HG03095 (cell line): ENCODE data around the gene PPDPF.
"Not testable (repeated sequence)": the region's sequence is repeated elsewhere in the genome, so short reads cannot be mapped to it uniquely, and the experiment has no call there.

ENCODE experiments used
- ATAC-seq: cut with Tn5 transposase; IDR thresholded peaks from one replicate; pipeline ENCODE4 v1.9.1; 2021; ENCODE audit warnings: moderate library complexity; ENCODE audit not compliant: unreplicated experiment

PPDPF gene

GRCh38 chr20:63520504-63520933, at the start of gene PPDPF:
Gene PPDPF (plus strand): TSS chr20:63520765. CDS start chr20:63521309, 544 bp downstream.
- peak; percentile 60 for ATAC-seq

GRCh38 chr20:63471002-63471716, 49.4 kb upstream of the PPDPF start:
- no peak for ATAC-seq

- ATAC-seq: no peak
These were observed 48.9 kb upstream of the PPDPF start for GRCh38 chr20:63471717-63471980.

- ATAC-seq: no peak
These were observed 48.4 kb upstream of the PPDPF start, which contains the start of gene KCNQ2 for GRCh38 chr20:63471981-63472831. Gene KCNQ2 (minus strand): TSS chr20:63472655. CDS start chr20:63472463, 192 bp downstream.

GRCh38 chr20:63472862-63473390, 47.6 kb upstream of the PPDPF start:
- no peak for ATAC-seq

- no peak for ATAC-seq
These were observed 46.8 kb upstream of the PPDPF start for GRCh38 chr20:63473555-63474449.

GRCh38 chr20:63475209-63475608, 45.4 kb upstream of the PPDPF start:
- ATAC-seq: no peak

DNA sequence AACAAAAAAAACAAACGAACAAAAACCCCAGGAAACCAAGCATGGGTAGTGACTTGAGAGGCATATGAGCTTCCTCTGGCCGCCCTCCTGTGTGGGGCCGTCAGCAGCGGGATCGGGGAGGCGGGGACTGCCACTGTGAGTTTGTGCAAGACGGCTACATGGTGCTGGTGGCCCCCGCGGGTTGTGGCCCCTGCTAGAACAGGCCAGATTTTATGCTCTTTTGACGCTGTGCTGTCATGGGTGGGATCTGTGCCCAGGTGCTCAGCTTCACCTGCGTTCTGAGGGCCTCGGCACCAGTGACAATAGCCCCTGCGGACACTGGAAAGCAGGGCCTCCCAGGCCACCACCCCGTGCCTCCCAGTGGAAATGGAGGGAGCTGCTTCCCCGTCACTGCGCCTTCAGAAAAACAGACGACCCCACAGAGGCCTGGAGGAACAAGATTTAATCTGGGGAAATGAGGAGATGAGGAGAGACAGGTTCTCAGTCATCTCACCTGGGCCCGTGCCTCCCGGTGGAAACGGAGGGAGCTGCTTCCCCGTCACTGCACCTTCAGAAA, 43.4 kb upstream of the PPDPF start:
- no peak for ATAC-seq

DNA sequence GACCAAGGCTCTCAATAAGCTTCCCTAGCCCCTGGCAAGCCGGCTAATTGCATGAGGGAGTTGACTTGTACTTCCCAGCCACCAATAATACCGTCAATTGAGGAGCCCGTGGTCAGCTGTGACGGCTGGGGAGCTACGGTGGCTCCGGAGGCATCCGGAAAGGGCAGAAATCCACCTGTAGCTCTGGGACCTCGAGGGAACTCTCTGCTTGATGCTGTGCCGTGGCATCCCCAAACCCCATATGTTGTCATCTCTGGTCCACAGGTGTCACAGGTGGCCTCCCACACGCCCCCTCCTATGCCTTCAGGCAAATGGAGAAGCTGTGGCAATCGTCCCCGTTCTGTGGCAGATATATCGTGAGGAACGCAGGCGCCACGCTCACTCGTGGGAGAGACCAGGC, 42.6 kb upstream of the PPDPF start:
- no peak for ATAC-seq

- no peak for ATAC-seq
These were observed 41.9 kb upstream of the PPDPF start for GRCh38 chr20:63478346-63479302.

DNA sequence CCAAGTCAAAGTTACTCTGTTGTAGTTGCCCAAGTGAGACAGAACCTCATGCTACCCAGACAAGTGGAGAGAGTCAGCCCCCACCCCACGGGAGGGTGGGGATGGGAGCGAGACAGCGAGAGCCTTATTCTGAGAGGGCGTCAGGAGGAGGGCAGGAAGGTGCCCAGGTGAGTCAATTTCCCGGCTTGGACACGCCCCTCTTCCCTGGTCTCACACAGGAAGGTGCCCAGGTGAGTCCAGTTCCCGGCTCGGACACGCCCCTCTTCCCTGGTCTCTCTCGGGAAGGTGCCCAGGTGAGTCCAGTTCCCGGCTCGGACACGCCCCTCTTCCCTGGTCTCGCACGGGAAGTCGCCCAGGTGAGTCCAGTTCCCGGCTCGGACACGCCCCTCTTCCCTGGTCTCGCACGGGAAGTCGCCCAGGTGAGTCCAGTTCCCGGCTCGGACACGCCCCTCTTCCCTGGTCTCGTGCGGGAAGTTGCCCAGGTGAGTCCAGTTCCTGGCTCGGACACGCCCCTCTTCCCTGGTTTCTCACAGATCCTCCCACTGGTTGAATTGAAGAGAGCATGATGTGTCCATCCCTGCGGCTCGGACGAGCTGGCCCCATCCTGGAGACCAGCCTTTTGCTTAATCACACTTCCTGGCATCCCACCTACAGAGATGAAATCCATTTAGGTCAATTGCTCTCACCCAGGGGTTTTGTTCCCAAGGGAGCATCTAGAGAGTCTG, 40.7 kb upstream of the PPDPF start:
- not testable (repeated sequence) for ATAC-seq

DNA sequence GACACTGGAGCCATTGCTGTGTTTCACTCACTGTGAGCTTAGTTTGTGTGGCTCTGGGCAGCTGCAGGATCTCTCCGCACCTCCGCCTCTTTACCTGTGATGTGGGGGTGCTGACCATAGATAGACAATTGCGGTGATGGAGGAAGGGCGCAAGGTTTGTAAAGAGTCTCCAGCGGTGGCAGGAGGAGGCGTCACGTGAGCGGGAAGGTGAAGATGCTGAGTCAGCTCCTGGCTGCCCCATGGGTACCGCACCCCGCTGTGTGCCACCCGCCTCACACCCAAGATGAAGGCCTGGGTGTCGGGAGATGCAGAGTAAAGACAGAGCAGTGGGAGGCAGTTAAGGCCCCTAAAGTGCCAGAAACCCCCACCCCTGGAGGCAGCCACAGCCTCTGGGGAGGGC, 39.1 kb upstream of the PPDPF start:
- no peak for ATAC-seq

DNA sequence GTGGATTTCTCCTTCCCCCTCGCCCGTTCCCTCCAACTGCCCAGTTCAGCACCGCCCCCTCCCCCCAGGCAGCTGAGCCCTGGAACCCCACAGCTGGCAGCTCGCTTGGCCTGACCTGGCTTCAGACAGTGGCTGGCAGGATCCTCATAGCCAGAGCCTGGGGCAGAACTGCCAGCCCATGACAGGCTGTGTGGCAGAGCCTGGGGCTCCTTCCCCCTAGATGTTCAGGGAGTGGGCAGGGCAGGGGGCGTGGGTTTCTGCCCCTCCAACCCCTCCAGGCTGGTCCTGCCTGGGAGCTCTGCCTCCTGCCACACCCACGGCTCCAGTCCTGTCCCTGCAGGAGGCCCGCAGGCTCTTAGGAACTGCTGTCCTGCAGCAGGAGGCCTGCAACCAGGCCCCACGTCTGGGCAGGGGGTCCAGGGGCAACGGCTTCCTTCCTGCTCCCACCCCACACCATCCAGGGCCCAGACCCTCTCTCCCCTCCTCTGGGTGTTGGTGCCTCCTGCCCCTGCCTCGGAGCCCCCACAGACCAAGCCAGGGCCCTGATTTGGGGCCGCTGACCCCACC, 38.5 kb upstream of the PPDPF start:
- no peak for ATAC-seq

GRCh38 chr20:63483834-63484233, 36.7 kb upstream of the PPDPF start:
- ATAC-seq: no peak

- ATAC-seq: no peak
These were observed 36.3 kb upstream of the PPDPF start for GRCh38 chr20:63484236-63484635.

- no peak for ATAC-seq
These were observed 35.7 kb upstream of the PPDPF start for GRCh38 chr20:63484651-63485403.

GRCh38 chr20:63486300-63486855, 34.2 kb upstream of the PPDPF start:
- ATAC-seq: no peak
